MM.1S (cell line): ENCODE results near the gene NPHP1.
A peak's percentile ranks its signal among the peaks of the same experiment; 100 is the strongest.

Experiments used
- DNase-seq: peaks from one replicate; pipeline ENCODE4 v3.0.0-alpha.2; 2015
- H2AFZ ChIP-seq: fragments of 300-600 bp; sonication (generic); 2 replicates; pipeline ENCODE4 v1.6.0; 2016; ENCODE audit warnings: antibody characterized with exemption, low read length
- H3F3A ChIP-seq: fragments of 300-600 bp; sonication (generic); 2 replicates; pipeline ENCODE4 v1.6.1; 2016; ENCODE audit warnings: mild to moderate bottlenecking, antibody characterized with exemption, low read length, moderate library complexity, mixed read lengths; ENCODE audit not compliant: insufficient read depth
- H3K27ac ChIP-seq: fragments of 300-600 bp; sonication (generic); 2 replicates; pipeline ENCODE4 v1.5.1; 2016; ENCODE audit warnings: mild to moderate bottlenecking, low read length
- H3K27me3 ChIP-seq: fragments of 300-600 bp; sonication (generic); replicated peaks from 2 replicates; pipeline ENCODE4 v1.6.0; 2016; ENCODE audit warnings: low read length; ENCODE audit not compliant: insufficient read depth
- H3K36me3 ChIP-seq: fragments of 300-600 bp; sonication (generic); replicated peaks from 2 replicates; pipeline ENCODE4 v1.6.1; 2016; ENCODE audit warnings: mild to moderate bottlenecking, low read length, mixed read lengths; ENCODE audit not compliant: insufficient read depth
- H3K4me1 ChIP-seq: fragments of 300-600 bp; sonication (generic); 2 replicates; pipeline ENCODE4 v1.6.1; 2016; ENCODE audit warnings: low read length, mixed read lengths
- H3K4me2 ChIP-seq: fragments of 300-600 bp; sonication (generic); 2 replicates; pipeline ENCODE4 v1.6.0; 2016; ENCODE audit warnings: low read depth, low read length
- H3K4me3 ChIP-seq: fragments of 300-600 bp; sonication (generic); 2 replicates; pipeline ENCODE4 v1.5.1; 2016; ENCODE audit warnings: low read length, mixed read lengths
- H3K79me2 ChIP-seq: fragments of 300-600 bp; sonication (generic); 2 replicates; pipeline ENCODE4 v1.6.1; 2016; ENCODE audit warnings: mixed run types, low read length, mixed read lengths
- H3K9ac ChIP-seq: fragments of 300-600 bp; sonication (generic); 2 replicates; pipeline ENCODE4 v1.6.1; 2016; ENCODE audit warnings: low read length, mixed read lengths
- H3K9me2 ChIP-seq: fragments of 300-600 bp; sonication (generic); replicated peaks from 2 replicates; pipeline ENCODE4 v1.6.1; 2016; ENCODE audit warnings: mild to moderate bottlenecking, low read length, mixed read lengths; ENCODE audit not compliant: insufficient read depth
- H3K9me3 ChIP-seq: fragments of 300-600 bp; sonication (generic); replicated peaks from 2 replicates; pipeline ENCODE4 v1.6.1; 2016; ENCODE audit warnings: mild to moderate bottlenecking, low read length, mixed read lengths; ENCODE audit not compliant: insufficient read depth
- H4K20me1 ChIP-seq: fragments of 300-600 bp; sonication (generic); 2 replicates; pipeline ENCODE4 v1.6.1; 2016; ENCODE audit warnings: mild to moderate bottlenecking, low read length, moderate library complexity, mixed read lengths; ENCODE audit not compliant: insufficient read depth
- EZH2 ChIP-seq: fragments of 300-600 bp; sonication (generic); optimal IDR thresholded peaks from 2 replicates; pipeline ENCODE3; 2017; ENCODE audit warnings: low read depth, mild to moderate bottlenecking, antibody characterized with exemption, low read length, mixed read lengths
- EZH2phosphoT487 ChIP-seq: fragments of 300-600 bp; sonication (generic); IDR thresholded peaks from 2 replicates; pipeline ENCODE4 v1.6.1; 2018; ENCODE audit warnings: antibody characterized with exemption, low read length
- TF ChIP-seq, protein P1 (sequence below): fragments of 300-600 bp; sonication (generic); IDR thresholded peaks from 2 replicates; pipeline ENCODE4 v1.5.1; 2016; ENCODE audit warnings: antibody characterized with exemption, low read length, mixed read lengths

The NPHP1 gene

DNA sequence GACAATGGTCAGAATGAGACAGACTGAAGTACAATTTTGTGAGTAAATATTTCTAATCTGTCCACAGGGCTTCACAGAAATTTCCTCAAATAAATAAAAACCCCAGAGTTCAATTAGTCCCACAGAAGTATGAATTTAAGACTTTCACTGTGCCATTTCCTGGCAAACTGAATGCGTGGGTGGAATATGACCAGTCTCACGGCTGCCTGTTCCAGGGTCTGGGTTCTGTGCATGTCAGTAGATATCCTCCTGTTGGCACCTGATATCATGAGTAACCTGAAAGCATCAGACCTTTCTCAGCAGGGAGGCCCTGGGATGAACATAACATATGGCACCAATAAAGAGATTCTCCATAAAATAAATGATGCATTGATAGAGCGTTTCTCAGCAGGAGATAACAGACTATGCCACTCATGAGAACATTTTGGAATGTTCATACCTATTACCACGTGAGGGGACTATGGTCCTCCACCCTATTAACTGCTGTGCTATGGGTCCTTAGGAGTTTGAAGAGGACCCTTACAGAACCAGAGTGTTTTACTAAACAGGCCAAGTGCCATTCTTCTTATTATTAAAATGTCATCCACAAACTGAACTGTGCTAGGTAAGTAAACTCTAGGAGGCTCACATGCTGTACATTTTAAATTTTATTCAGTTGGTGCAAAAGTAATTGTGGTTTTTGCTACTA, 78.6 kb downstream of the NPHP1 start:
- Histone ChIP-seq H3K9ac (no peak overlapping the region), H3K4me3 (no peak overlapping the region), H3K79me2 (no peaks in the 10 kb centered on the region), H3K4me2 (no peak overlapping the region), H3K4me1 (peaks cover 12% of the 10 kb centered on the region; the same call in 1 of the 2 replicates), H2AFZ (no peak overlapping the region), H4K20me1 (no peaks in the 10 kb centered on the region), H3K27ac (no peak overlapping the region), H3K27me3 (no peaks in the 10 kb centered on the region), H3K9me2 (no peaks in the 10 kb centered on the region), H3K9me3 (no peaks in the 10 kb centered on the region), H3K36me3 (no peaks in the 10 kb centered on the region), H3F3A (no peaks in the 10 kb centered on the region)
- DNase-seq, result no peak
- TF ChIP-seq, protein P1, sequence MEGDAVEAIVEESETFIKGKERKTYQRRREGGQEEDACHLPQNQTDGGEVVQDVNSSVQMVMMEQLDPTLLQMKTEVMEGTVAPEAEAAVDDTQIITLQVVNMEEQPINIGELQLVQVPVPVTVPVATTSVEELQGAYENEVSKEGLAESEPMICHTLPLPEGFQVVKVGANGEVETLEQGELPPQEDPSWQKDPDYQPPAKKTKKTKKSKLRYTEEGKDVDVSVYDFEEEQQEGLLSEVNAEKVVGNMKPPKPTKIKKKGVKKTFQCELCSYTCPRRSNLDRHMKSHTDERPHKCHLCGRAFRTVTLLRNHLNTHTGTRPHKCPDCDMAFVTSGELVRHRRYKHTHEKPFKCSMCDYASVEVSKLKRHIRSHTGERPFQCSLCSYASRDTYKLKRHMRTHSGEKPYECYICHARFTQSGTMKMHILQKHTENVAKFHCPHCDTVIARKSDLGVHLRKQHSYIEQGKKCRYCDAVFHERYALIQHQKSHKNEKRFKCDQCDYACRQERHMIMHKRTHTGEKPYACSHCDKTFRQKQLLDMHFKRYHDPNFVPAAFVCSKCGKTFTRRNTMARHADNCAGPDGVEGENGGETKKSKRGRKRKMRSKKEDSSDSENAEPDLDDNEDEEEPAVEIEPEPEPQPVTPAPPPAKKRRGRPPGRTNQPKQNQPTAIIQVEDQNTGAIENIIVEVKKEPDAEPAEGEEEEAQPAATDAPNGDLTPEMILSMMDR, result no peak
- TF ChIP-seq EZH2, result no peak

DNA sequence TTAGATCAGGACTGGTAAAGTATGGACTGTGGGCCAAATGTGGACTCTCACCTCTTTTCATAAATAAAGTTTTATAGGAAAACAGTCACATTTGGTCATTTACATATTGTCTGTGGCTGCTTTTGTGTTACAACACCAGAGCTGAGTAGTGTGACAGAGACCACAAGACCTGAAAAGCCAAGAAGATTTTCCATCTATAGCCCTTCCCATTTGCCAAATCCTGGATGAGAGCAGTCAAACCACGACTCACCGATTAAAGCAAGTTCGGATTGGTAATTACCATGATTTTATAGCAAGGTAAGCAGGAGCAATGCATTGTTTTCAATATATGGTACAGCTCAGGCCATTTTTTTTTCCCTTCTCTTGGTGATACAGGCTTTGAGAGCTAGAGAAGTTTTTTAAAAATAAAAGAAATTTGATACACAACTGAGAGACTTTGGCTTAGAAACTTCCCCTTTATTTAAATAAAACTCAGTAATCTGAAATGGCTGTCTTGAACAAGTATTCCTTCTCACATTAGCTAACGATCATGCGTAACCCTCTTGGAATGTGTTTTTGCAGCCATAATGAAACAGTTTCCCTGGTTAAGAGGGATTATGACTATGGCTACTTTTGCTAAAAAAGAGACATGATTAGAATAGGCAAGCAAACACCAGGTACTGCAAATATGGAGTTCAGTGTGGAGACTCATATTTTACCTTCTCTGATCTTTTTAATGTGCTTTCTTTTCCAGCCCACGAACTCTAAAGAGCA, 79.7 kb downstream of the NPHP1 start:
- Histone ChIP-seq H3K9me3 (no peaks in the 10 kb centered on the region), H3K9me2 (no peaks in the 10 kb centered on the region), H3K36me3 (no peaks in the 10 kb centered on the region), H3K4me1 (peaks cover 12% of the 10 kb centered on the region; the same call in 1 of the 2 replicates), H3K79me2 (no peaks in the 10 kb centered on the region), H3K27ac (no peak overlapping the region), H3F3A (no peaks in the 10 kb centered on the region), H4K20me1 (no peaks in the 10 kb centered on the region), H3K27me3 (no peaks in the 10 kb centered on the region), H3K4me2 (no peak overlapping the region), H3K9ac (no peak overlapping the region), H3K4me3 (no peak overlapping the region), H2AFZ (no peak overlapping the region)
- TF ChIP-seq, protein P1, result no peak
- TF ChIP-seq EZH2, result no peak
- no peak for DNase-seq

DNA sequence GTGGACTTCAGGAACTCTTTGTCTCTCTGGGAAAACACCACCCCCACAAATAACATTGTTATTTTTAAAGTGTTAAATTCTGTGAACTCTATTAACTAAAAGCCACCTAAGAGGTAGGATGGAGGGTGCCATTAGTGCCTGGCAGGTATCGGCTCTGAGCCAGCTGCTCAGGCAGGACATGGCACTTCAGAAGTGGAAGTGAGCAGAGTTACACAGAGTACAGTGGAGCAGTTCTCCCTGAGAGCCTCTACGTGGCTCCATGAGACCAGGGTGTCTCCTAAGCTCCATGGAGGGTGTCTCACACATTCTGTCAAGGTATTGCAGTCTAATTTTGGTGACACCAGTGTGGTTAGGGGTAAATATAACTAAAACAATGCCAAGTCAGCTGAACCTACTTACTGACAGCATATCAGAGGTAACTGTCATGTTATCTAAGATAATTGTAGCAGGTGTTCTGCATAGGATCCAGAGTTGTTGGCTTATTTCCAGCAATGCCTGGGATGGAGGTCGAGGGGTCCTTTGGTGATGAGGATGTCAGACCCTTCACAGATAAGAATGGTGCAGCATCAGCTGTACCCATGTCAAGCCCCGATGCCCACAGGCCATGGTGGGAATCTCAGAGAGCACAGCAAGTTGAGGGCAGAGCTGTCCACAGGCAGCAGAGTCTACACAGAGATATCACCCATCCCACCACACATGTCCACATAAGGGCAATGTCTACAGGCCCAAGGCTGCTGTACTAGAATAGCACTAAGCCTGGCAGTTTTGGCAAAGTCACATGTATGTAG, 80.6 kb downstream of the NPHP1 start:
- Histone ChIP-seq H2AFZ (no peak overlapping the region), H3K4me2 (no peak overlapping the region), H3F3A (no peaks in the 10 kb centered on the region), H3K27ac (no peak overlapping the region), H3K4me1 (peaks cover 12% of the 10 kb centered on the region; the same call in 1 of the 2 replicates), H3K27me3 (no peaks in the 10 kb centered on the region), H3K79me2 (no peaks in the 10 kb centered on the region), H4K20me1 (no peaks in the 10 kb centered on the region), H3K9me3 (no peaks in the 10 kb centered on the region), H3K4me3 (no peak overlapping the region), H3K9ac (no peak overlapping the region), H3K36me3 (no peaks in the 10 kb centered on the region), H3K9me2 (no peaks in the 10 kb centered on the region)
- TF ChIP-seq EZH2phosphoT487 (no peak), EZH2 (no peak)
- TF ChIP-seq, protein P1, result peak; percentile 21; the same call in 1 of the 2 replicates
- peak; percentile 45 for DNase-seq
